HTR-8/SVneo (cell line): ENCODE measurements around the gene GNG7.
"Not testable (repeated sequence)": the region's sequence is repeated elsewhere in the genome, so short reads cannot be mapped to it uniquely, and the experiment has no call there.

ENCODE experiments used
- DNase-seq: peaks from one replicate; pipeline ENCODE4 v3.0.0; 2011; ENCODE audit warnings: low spot score, mixed read lengths; ENCODE audit not compliant: insufficient read length
- FAIRE-seq: peaks from 2 replicates; lab custom pipeline; 2011; peaks lifted over from hg19 to GRCh38; lab: Jason Lieb, UNC

Gene GNG7

DNA sequence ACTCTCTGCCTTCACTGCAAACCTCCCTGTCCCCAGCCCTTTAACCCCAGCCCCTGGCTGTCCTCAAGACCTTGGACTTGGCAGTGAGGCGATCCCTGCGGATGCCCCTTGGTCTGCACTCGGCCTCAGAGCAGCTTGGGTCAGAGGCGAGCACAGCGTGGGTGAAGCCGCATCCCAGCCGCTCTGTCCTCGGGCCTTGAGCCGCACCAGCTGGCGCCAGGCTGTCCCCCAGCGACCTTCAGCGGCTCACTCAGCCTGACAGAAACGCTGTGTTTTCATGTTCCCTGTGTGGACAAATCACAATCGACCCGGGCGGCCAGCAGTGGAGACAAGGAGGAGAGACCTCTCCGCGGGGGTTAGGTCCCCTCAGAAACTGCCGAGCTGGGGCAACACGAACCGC lies 52.0 kb downstream of the GNG7 start:
- FAIRE-seq, result no peak
- DNase-seq, result no peak

DNA sequence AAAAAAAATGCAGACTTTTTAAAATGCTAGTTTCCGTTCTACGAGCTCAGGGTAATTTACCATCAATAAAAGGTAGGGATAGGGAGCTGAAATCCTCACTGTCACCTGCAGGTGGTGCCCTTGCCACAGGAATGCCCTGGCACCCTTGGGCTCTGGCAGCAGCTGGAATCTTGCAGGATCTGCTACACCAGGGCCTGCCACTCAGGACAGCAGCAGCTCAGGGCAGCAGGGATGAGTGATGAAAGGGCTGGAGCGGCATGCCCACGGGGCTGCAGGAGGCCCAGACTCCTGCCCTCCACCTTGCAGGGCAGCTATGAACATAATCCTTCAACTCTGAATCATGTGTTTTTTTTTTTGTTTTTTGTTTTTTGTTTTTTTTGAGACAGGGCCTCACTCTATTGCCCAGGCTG lies 54.0 kb downstream of the GNG7 start:
- FAIRE-seq (peak; percentile 44), DNase-seq (peak; percentile 83)

GRCh38 chr19:2648099-2648498 lies 54.4 kb downstream of the GNG7 start:
- DNase-seq, result no peak
- no peak for FAIRE-seq

- no peak for FAIRE-seq
- no peak for DNase-seq
These were observed 55.5 kb downstream of the GNG7 start for GRCh38 chr19:2646866-2647535.

DNA sequence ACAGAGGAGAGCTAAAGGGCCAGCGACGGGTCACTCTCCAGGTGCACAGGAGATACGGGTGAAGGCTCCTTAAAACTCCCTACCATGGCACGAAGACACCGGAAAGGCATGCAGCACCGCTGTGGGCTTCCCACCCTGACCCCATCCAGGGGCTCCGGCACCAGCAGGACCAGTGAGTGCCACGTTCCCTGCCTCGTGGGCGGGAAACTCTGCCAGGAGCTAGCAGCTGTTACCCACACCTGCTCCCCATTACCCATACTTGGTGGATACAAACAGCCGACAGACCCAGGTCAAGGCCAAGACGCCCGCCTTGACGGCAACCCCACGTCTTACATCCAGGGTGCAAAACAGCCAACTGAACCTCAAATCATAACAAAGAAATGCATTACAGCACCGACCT lies 56.7 kb downstream of the GNG7 start:
- DNase-seq (no peak), FAIRE-seq (no peak)

- not testable (repeated sequence) for FAIRE-seq, DNase-seq
These were observed 59.3 kb downstream of the GNG7 start for GRCh38 chr19:2643123-2643737.

DNA sequence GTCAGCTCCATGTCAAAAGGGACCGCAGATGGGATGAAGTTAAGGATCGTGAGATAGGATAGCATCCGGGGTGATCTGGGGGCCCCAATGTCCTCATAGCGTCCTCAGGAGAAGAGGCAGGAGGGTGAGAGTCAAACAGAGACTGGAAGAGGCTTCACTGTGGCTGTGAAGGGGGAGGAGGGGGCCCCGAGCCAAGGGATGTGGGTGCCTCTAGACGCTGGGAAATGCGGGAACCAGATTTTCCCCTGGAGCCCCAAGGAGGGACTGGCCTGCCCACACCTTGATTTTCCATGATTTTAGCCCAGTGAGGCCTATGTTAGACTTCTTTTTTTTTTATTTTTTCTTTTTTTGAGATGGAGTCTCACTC lies 61.2 kb downstream of the GNG7 start:
- DNase-seq, result no peak
- no peak for FAIRE-seq

DNA sequence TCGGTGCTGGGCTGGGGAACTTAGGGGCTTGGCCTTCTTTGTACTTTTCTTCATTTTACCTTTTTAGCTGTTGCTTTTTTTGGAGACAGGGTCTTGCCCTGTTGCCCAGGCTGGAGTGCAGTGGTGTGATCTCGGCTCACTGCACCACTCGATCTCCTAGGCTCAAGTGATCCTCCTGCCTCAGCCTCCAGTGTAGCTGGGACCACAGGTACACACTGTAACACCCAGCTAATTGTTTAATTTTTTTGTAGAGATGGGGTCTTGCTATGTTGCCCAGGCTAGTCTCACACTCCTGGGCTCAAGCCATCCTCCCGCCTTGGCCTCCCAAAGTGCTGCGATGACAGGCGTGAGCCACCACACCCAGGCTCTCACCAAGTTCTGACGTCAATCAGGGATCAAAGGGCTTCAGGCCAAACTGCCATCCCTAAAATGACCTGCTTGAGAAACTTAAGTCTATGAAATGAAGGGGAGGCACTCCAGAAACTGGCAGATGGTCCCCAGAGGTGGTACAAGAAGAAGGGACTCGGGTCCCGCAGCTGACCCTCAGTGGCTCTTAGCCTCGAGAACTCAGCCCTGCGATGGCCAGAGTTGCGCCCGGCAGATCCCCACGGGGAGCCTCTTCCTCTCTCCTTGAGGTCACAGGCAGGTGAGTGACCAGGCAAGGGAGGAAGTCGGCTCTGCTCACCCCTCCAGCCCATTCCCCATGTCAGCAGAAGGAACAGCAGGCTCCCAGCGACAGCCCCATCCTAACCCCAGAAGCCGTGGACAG lies 61.7 kb downstream of the GNG7 start:
- no peak for DNase-seq
- FAIRE-seq, result no peak

DNA sequence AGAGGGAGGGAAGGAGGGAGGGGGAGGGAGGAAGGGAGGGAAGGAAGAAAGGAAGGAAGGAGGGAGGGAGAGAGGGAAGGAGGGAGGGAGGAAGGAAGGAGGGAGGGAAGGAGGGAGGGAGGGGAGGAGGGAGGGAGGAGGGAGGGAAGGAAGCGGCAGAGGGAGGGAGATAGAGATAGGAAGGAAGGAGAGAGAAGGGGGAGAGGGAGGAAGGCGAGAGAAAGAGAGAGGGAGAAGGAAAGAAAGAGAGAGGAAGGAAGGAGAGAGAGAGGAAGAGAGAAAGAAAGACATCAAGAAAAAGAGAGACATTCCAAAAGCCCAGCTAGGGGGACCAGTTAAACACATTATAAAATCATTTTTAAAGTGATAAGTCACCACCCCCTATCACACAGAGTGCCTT lies 62.5 kb downstream of the GNG7 start:
- DNase-seq, result no peak
- no peak for FAIRE-seq

DNA sequence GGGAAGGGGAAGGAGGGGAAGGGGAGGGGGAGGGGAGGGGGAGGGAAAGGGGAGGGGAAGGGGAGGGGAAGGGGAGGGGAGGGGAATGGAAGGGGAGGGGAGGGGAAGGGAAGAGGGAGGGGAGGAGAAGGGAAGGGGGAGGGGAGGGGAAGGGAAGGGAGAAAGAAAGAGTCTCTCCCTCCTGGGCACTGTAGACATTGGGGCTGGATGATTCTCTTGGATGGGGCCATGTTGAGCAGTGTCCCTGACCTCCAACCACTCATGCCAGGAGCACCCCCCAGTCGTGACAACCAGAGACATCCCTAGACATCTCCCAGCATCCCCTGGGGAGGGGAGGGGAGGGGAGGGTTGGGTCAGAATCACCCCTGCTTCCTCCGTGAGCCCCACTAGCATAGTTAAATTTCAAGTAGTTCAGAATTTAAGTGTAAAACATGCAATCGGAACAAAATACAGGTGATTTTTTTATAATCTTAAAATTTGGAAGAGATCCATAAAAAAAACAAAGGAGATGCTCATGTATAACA lies 64.0 kb downstream of the GNG7 start:
- DNase-seq, result no peak
- no peak for FAIRE-seq

DNA sequence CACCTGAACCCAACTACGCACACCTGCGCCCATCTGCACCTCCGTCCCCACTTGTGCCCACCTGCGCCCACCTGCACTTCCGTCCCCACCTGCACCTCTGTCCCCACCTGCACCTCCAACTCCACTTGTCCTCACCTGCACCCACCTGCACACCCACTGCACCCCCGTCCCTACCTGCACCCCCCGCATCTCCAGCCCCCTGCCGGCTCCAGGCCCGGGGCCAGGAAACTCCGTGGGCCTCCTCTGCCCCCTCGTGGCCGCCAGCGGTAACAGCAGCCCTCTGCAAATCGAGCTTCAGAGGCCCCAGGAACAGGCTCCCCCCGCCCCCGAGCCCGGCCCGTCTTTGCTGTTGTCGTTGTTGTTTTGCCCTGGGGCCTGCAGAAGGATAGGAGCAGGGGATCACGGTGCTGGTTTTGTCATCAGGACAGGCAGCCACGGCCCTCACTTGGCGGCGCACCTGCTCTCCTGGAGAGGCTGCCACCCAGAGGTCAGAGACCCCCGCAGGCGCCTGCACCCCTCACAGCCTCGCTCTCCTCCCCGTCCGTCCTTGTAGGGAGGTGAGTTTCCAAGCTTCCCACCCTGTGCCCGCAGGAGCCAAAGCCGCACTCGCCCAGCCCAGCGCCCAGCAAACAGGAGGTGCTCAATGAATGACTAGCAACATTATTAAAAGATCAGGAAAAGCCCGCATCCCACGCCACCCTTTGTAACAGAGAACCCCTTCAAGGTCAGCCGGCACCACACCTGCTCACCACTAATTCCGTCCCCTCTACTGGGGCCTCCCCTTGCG lies 65.4 kb downstream of the GNG7 start:
- DNase-seq (peak; percentile 68), FAIRE-seq (no peak)

DNA sequence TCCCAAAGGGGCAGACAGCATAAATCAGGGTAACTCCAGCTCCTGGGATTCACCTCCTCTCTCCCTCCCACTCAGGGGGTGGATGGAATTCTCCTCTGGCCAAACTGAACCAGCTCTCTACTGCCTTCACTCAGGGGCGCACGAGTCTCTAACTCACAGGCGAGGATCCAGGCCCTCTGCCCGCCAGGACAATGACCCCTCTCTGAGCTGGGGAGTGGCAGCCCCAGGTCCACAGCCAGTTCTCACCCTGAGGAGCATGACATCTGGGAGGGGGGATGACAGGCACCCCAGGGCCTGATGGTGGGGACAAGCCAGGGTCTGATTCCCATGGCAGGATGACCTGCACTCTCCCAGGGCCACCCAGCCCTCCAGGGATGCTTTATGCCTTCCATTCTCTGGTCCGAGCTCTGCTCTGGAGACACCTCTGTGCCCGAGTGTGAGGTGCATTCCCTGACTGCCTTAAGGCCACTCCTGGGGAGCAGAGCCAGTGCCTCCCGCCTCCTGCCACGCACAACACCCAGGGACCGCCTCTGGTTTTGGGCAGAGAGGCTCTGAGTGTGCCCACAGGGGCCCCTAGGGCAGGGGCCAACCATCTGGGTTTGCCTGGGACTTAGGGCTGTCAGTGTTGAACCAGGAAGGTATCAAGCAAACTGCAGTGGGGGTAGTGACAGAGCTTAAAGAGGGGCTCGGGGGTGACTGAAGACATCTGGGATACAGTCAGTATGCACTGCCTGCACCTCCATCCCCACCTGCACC lies 66.2 kb downstream of the GNG7 start:
- no peak for DNase-seq
- FAIRE-seq, result no peak

DNA sequence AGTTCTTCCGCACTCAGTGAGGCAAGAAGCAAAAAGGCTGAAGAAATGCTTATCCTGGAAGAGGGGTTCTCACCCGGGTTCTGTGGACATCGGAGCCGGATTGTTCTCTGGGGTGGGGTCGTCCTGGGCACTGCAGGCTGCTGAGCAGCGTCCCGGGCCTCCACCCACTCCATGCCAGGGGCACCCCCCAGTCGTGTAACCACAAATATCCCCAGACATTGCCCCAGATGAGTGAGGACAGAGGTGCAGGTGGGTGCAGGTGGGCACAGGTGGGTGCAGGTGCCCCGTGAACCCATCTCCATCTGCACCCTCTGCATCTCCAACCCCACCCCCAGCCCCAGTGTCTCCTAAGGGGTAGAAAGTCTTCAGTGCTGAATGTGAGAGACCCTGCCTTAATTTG lies 67.5 kb downstream of the GNG7 start:
- no peak for DNase-seq
- no peak for FAIRE-seq

DNA sequence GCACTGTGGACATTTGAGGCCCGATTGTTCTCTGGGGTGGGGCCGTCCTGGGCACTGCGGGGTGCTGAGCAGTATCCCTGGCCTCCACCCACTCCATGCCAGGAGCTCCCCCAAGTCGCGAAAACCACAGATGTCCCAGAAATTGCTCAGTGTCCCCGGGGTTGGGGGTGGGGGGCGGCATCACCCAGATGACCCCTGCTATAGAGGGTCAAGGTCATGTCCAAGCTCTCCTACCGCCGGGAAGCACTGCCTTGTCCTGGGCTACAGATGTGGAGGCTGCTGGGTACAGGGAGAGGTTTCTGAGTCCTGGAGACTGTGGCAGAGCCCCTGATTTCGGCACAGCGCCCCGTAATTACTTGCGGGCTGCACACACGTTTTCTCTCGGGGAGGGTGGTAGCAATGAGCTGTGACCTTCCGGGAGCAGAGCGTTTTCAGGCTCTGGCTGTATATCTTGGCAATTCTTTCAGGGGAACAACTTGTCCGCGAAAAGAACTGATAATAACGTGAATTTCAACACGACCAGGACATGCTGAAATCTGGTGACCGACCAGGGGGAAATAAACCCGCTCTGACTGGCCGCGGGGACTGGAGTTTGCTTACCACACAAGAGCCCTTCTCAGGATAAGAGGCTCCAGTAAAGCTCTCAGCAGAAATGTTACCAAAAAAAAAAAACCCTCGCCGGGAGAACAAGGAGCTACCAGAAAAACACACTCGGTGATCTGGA lies 68.1 kb downstream of the GNG7 start:
- FAIRE-seq, result no peak

GRCh38 chr19:2633693-2634075 lies 68.8 kb downstream of the GNG7 start:
- DNase-seq (no peak), FAIRE-seq (no peak)

More for the DNA sequence above, 68.1 kb downstream of the GNG7 start:
- no peak for DNase-seq

DNA sequence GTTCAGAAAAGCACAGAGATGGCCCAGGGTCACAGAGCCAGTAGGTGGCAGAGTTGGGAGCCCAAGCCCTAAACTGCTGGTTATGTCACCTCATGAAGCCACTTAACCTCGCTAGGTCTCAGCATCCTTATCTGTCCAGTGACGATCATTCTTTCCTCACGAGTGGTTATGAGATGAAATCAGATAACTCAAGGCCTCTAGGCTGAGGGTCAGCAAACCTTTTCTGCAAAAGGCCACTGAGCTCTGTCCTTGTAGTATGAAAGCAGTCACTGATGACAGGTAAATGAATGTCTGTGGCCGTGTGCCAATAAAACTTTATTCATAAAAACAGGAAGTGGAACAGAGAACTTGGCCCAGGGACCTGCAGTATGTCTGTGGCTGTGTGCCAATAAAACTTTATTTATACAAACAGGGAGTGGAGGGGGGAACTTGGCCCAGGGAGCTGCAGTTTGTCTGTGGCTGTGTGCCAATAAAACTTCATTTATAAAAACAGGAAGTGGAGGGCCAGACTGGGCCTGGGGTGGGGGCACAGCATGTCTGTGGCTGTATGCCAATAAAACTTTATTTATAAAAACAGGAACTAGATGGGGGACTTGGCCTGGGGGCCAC lies 71.2 kb downstream of the GNG7 start:
- no peak for DNase-seq
- no peak for FAIRE-seq

DNA sequence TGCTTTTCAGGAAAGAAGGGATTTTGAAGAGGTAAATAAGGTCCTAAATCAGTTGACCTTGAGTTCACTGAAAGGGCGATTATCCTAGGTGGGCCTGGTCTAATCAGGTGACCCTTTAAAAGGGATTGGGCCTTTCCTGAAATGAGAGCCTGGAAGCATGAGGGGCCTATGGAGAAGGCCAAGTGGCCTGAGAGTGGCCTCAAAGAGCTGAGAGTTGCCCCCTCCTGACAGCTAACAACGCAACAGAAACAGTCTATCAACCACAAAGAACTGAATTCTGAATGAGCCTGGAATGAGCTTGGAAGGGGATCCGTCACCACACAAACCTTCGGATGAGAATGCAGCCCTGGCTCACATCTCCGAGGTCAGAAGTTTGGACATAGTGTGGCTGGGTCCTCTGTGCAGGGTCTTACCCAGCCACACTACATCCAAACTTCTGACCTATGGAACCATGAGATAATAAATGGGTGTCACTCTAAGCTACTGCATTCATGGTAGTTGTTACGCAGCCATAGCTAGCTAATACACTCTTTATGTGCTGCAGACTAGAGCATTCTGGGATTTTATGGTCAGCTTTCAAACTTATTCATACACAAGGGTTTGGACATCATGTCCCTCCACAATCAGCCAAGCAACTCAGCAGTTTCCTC lies 72.0 kb downstream of the GNG7 start:
- DNase-seq (no peak), FAIRE-seq (no peak)
